Activated CD8-positive, alpha-beta memory T cell treated with anti-CD3 and anti-CD28 coated beads, Interleukin-2, amount 50 U/mL, for 1 hour (primary cell): ENCODE results near the gene NUDT9.
"Not testable (repeated sequence)": the region's sequence is repeated elsewhere in the genome, so short reads cannot be mapped to it uniquely, and the experiment has no call there.

Source experiments
- DNase-seq: peaks from one replicate; pipeline ENCODE4 v3.0.0-alpha.2; 2020; ENCODE audit errors: extremely low read depth

Gene NUDT9

DNA sequence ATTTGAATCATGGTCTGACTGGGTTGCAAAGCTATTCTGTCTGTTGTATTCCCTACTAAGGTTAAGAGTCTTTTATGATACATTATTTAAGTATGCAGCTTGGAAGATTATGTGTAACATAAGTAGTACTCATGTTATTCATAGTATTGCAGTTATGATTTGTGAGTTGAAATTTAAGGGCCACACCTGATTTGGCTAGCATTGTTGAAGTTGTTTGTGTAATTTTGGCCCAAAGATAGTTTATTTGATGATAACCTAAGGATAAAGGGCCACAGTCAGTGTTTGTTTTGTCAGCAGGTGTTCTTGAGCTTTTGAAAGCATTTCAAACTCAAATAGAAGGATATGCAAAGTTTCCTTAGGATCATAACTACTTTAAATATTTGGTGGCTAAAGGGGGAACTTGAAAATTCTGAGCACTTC lies 38.9 kb downstream of the NUDT9 start:
- DNase-seq: no peak

- no peak for DNase-seq
Measured at GRCh38 chr4:87462102-87462501, 39.7 kb downstream of the NUDT9 start.

GRCh38 chr4:87465739-87466366 lies 43.5 kb downstream of the NUDT9 start:
- DNase-seq: peak; percentile 1

GRCh38 chr4:87469390-87469789 lies 47.0 kb downstream of the NUDT9 start:
- no peak for DNase-seq

GRCh38 chr4:87476934-87477333 lies 54.6 kb downstream of the NUDT9 start:
- no peak for DNase-seq

- DNase-seq: no peak
Measured at GRCh38 chr4:87478732-87479250, 56.4 kb downstream of the NUDT9 start.

DNA sequence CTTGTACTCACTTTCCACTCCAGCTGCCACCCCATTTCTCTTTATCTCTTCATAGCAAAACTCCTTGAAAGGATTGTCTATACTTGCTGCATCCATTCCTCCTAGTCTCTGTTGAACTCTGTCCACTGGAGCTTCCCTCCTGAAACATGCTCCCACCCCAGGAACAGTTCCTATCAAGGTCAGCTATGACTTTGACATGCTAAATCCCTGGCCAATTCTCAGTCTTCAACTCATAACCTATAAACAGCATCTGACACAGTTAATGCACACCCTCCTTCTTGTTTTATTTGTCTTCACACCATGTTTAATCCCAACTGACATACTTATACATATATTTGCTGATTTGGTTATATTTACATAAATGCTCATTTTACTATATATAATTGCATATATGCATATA lies 59.0 kb downstream of the NUDT9 start:
- DNase-seq: no peak

DNA sequence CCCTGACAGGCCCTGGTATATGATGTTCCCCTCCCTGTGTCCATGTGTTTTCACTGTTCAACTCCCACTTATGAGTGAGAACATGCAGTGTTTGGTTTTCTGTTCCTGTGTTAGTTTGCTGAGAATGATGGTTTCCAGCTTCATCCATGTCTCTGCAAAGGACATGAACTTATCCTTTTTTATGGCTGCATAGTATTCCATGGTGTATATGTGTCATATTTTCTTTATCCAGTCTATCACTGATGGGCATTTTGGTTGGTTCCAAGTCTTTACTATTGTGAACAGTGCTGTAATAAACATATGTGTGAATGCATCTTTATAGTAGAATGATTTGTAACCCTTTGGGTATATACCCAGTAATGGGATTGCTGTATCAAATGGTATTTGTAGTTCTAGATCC lies 60.9 kb downstream of the NUDT9 start:
- not testable (repeated sequence) for DNase-seq

GRCh38 chr4:87488666-87489065 lies 66.3 kb downstream of the NUDT9 start:
- not testable (repeated sequence) for DNase-seq

- no peak for DNase-seq
Measured at GRCh38 chr4:87489678-87490077, 67.3 kb downstream of the NUDT9 start.

DNA sequence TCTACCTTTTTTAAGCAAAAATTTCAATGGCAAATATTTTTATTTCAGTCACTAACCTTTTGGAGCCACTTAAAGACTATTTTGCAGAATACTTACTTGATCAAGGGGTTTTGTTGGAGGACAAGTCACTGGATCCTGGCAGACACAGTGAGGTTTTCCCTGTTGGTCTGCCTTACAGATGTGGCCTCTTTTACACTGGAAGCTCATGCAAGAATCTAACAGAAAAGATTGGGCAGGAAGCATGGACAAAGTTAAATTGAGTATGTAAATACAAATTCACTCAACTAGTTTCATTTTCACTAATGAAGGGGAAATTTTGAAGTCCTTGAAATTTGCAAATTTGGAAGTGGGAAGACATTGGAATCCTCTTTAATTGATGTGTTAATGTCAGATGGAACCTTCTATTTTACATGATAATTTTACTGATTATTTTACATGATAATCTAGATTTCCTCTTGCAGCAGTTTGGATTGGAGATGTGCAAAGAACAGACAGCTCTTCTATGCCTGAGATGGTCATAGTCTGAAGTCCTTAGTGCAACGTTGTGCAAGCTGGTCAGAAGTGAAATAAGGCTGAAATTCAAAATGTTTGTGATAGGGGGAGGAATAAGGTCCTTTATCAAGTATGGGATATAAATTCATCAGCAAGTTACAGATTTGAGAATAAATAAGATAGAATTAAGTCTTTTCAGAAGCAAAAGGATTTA lies 68.4 kb downstream of the NUDT9 start:
- no peak for DNase-seq

- no peak for DNase-seq
Measured at GRCh38 chr4:87491436-87491835, 69.1 kb downstream of the NUDT9 start.

DNA sequence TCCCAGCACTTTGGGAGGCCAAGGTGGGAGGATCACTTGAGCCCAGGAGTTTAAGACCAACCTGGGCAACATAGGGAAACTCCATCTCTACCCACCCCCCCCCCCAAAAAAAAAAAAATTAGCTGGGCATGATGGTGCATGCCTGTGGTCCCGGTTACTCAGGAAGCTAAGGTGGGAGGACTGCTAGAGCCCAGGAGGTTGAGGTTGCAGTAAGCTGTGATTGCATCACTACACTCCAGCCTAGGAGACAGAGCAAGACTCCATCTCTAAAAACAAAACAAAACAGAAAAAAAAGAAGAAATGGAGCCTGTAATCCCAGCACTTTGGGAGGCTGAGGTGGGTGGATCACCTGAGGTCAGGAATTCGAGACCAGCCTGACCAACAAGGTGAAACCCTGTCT lies 69.5 kb downstream of the NUDT9 start:
- not testable (repeated sequence) for DNase-seq

- DNase-seq: no peak
Measured at GRCh38 chr4:87493115-87493514, 70.7 kb downstream of the NUDT9 start.

DNA sequence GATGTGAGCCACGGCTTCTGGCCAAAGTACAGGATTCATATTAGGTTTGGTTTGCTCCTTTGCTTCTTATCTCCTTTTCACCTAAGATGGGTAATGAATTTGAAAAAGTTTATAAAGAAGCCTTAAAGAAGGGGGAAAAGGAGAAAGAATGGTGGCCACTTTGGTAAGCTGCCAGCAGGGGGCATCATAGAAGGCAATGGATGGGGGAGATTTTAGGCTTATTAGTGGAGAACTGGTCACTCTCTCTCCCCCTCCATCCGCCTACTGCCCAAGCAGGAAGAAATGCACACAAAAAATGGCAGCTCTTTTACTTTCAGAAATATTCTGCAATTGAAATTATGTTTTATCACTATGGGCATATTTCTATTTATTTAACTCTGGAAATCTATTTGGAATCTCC lies 74.8 kb downstream of the NUDT9 start:
- DNase-seq: no peak

GRCh38 chr4:87497578-87497977 lies 75.2 kb downstream of the NUDT9 start:
- no peak for DNase-seq

GRCh38 chr4:87498446-87498900 lies 76.1 kb downstream of the NUDT9 start:
- no peak for DNase-seq

- DNase-seq: no peak
Measured at GRCh38 chr4:87499403-87500091, 77.2 kb downstream of the NUDT9 start.

GRCh38 chr4:87500092-87500462 lies 77.7 kb downstream of the NUDT9 start:
- no peak for DNase-seq

GRCh38 chr4:87502580-87503238 lies 80.3 kb downstream of the NUDT9 start:
- no peak for DNase-seq

- DNase-seq: no peak
Measured at GRCh38 chr4:87505862-87506261, 83.5 kb downstream of the NUDT9 start.
